Measurements from ENCODE around the gene ELOVL2. TPM values are rescaled to one million over a fixed set of nuclear protein-coding genes. Genes with fewer than 3 reads are reported as not detected.

Gene ELOVL2
- total and polyA plus RNA-seq, 4 donors: 0.81 to 1.5 TPM; not detected in 2

DNA sequence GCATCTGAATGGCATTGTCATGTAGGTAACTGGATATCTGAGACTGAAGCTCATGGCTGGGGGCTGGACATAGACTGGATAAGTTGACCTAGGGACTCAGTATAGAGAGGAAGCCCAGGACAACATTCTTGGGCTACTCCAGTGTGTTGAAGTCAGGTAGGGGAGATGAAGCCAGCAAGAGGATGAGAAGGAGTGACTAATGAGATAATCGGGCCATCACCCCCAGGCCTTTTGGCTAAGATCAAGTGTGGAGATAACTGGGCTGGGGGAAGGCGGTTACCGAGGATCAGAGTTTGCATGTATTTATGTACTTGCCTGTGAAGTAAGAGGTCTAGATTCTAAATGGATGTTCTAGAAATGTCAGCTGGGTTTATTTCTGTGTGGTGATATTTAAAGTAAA is 73.4 kb downstream of the ELOVL2 start:
- no peak for DNase-seq
- ATAC-seq (ENCODE audit: low FRiP score): no peak
- no peaks in the 10 kb centered on the region for H3K4me1 ChIP-seq (ENCODE audit: control insufficient read depth in 1 of 2, insufficient read depth in 2 of 2, low read length in 2 of 2)
- H3K36me3 ChIP-seq (ENCODE audit: control insufficient read depth in 1 of 2, insufficient read depth in 2 of 2, low read length in 1 of 2): no peaks in the 10 kb centered on the region
- peaks cover 1% of the 10 kb centered on the region for H3K9me3 ChIP-seq (ENCODE audit: control insufficient read depth, low read length)
- H3K4me3 ChIP-seq (ENCODE audit: low read length in 2 of 2): no peak overlapping the region
- intact Hi-C loops (cut with DNase I): no loop called here
- 93% methylated on average over 3 of the region's 3 CpGs for WGBS, 2 donors
- no peaks in the 10 kb centered on the region for H3K27me3 ChIP-seq (ENCODE audit: control insufficient read depth in 1 of 2, insufficient read depth in 2 of 2, low read length in 1 of 2)
- no peak overlapping the region for H3K27ac ChIP-seq (ENCODE audit: low read depth in 1 of 2, low read length in 2 of 2)

DNA sequence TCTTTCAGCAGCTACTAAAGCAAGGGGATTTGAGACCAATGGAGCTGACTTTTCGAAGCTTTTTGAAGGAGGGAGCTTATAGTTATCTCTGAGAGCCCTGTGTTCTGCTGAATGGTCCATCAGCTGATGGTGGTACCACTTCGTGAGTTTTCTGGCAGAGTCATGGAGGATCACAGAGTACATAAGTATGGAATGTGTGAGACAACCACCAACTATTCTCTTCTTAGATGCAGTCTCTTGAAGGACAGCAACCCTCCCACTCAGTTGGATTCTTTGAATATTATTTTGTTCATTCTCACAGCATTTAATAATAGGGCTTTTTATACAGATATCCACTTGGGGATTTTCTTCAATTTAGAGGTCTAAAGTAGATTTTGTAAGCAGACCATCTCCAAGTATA is 75.3 kb downstream of the ELOVL2 start:
- H3K4me1 ChIP-seq (ENCODE audit: control insufficient read depth in 1 of 2, insufficient read depth in 2 of 2, low read length in 2 of 2): no peaks in the 10 kb centered on the region
- 75 to 80% methylated on average over 2 of the region's 2 CpGs for WGBS, 2 donors
- ATAC-seq (ENCODE audit: low FRiP score): no peak
- H3K9me3 ChIP-seq (ENCODE audit: control insufficient read depth, low read length): peaks cover 2% of the 10 kb centered on the region
- H3K36me3 ChIP-seq (ENCODE audit: control insufficient read depth in 1 of 2, insufficient read depth in 2 of 2, low read length in 1 of 2): no peaks in the 10 kb centered on the region
- H3K27me3 ChIP-seq (ENCODE audit: control insufficient read depth in 1 of 2, insufficient read depth in 2 of 2, low read length in 1 of 2): no peaks in the 10 kb centered on the region
- intact Hi-C loops (cut with DNase I): no loop called here
- H3K27ac ChIP-seq (ENCODE audit: low read depth in 1 of 2, low read length in 2 of 2): no peak overlapping the region
- DNase-seq: no peak
- no peak overlapping the region for H3K4me3 ChIP-seq (ENCODE audit: low read length in 2 of 2)

DNA sequence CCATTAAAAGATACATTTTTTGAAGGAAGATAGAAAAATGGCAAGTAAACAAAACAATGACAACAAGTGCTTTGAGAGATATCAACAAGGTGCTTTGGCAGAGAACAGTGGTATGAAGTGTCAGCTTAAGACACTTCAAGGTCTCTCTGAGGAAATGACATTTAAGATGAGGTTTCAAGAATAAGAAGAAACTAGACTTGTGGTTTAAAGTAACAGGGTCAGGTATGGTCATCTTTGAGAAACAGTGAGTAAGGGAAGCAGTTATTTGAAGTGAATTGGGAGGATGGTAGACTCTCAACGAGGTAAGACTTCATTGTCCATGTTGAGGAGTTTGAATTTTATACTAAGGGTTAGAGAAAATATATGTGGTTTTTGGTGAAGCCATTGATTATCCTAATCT is 79.4 kb downstream of the ELOVL2 start:
- intact Hi-C loops (cut with DNase I): no loop called here
- DNase-seq (no peak), ATAC-seq (ENCODE audit: low FRiP score) (no peak)
- Histone ChIP-seq H3K4me3 (ENCODE audit: low read length in 2 of 2) (no peak overlapping the region), H3K27me3 (ENCODE audit: control insufficient read depth in 1 of 2, insufficient read depth in 2 of 2, low read length in 1 of 2) (no peaks in the 10 kb centered on the region), H3K27ac (ENCODE audit: low read depth in 1 of 2, low read length in 2 of 2) (no peak overlapping the region), H3K9me3 (ENCODE audit: control insufficient read depth, low read length) (peaks cover 2% of the 10 kb centered on the region), H3K36me3 (ENCODE audit: control insufficient read depth in 1 of 2, insufficient read depth in 2 of 2, low read length in 1 of 2) (no peaks in the 10 kb centered on the region), H3K4me1 (ENCODE audit: control insufficient read depth in 1 of 2, insufficient read depth in 2 of 2, low read length in 2 of 2) (no peaks in the 10 kb centered on the region)
- WGBS, 2 donors: 79 to 86% methylated on average over 1 of the region's 1 CpG

DNA sequence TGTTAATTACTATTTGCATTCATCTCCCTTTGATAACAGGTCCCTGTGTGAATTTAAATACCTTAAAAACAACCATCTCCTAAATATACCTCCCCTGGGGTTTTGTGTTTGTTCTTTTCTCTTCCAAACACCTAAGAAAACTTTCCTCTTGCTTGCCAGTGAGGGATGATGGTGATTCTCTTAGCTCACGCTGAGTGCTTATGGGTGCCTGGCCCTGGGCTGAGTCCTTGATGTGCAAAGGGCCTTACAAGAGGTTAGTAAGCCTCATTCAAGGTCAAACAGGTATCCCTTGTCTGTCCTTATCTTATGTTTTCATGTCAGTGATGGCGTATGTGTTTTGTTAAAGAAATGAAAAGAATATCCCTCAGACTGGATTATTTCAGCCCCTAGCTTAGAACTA is 81.0 kb downstream of the ELOVL2 start:
- H3K4me1 ChIP-seq (ENCODE audit: control insufficient read depth in 1 of 2, insufficient read depth in 2 of 2, low read length in 2 of 2): no peaks in the 10 kb centered on the region
- intact Hi-C loops (cut with DNase I): no loop called here
- no peaks in the 10 kb centered on the region for H3K36me3 ChIP-seq (ENCODE audit: control insufficient read depth in 1 of 2, insufficient read depth in 2 of 2, low read length in 1 of 2)
- ATAC-seq (ENCODE audit: low FRiP score) (no peak), DNase-seq (no peak)
- no peaks in the 10 kb centered on the region for H3K27me3 ChIP-seq (ENCODE audit: control insufficient read depth in 1 of 2, insufficient read depth in 2 of 2, low read length in 1 of 2)
- WGBS, 2 donors: 60 to 72% methylated on average over 2 of the region's 2 CpGs
- H3K9me3 ChIP-seq (ENCODE audit: control insufficient read depth, low read length): peaks cover 2% of the 10 kb centered on the region
- no peak overlapping the region for H3K27ac ChIP-seq (ENCODE audit: low read depth in 1 of 2, low read length in 2 of 2)
- no peak overlapping the region for H3K4me3 ChIP-seq (ENCODE audit: low read length in 2 of 2)

DNA sequence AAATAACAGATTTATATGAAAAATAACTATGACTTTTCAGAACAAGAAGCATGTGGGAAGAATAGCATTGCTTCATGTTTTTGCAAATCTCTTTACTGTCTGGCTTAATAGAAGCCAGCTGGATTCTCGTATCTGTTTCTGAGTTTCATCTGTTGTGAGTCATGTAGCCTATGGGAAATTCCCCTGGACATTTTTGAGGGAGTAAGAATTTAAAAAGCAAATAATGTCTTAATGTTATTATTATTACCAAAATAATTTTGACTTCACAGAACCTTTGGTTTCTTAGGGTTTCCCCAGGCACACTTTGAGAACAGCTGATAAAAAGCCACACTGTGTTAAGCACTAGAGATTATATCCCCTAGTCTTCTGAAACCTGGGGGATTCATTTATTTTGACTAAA is 81.4 kb downstream of the ELOVL2 start:
- H3K27ac ChIP-seq (ENCODE audit: low read depth in 1 of 2, low read length in 2 of 2): no peak overlapping the region
- ATAC-seq (ENCODE audit: low FRiP score): no peak
- H3K4me3 ChIP-seq (ENCODE audit: low read length in 2 of 2): no peak overlapping the region
- H3K9me3 ChIP-seq (ENCODE audit: control insufficient read depth, low read length): peaks cover 2% of the 10 kb centered on the region
- intact Hi-C loops (cut with DNase I): no loop called here
- no peaks in the 10 kb centered on the region for H3K27me3 ChIP-seq (ENCODE audit: control insufficient read depth in 1 of 2, insufficient read depth in 2 of 2, low read length in 1 of 2)
- H3K36me3 ChIP-seq (ENCODE audit: control insufficient read depth in 1 of 2, insufficient read depth in 2 of 2, low read length in 1 of 2): no peaks in the 10 kb centered on the region
- H3K4me1 ChIP-seq (ENCODE audit: control insufficient read depth in 1 of 2, insufficient read depth in 2 of 2, low read length in 2 of 2): no peaks in the 10 kb centered on the region
- 31 to 32% methylated on average over 1 of the region's 1 CpG for WGBS, 2 donors
- no peak for DNase-seq

DNA sequence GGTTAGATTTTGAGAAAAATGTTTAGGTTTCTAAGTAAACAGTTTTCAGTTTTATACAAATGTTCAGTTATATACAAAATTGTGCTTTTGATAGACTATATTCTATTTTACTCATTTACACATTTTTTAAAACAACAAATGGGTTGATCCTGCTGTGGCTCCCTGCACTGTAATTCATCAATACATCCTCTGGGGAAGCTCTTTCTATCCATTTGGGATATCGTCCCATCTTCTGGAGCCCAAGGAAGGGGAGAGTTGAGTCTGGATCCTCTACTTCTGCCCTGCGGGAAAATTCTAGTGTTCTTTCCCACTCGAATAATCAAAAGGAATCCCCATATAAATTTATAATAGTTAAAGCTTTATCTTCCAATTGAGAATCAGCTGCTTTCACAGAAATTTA is 82.3 kb downstream of the ELOVL2 start:
- peaks cover 2% of the 10 kb centered on the region for H3K9me3 ChIP-seq (ENCODE audit: control insufficient read depth, low read length)
- ATAC-seq (ENCODE audit: low FRiP score): no peak
- peaks cover 0 to 3% of the 10 kb centered on the region in 2 donors for H3K36me3 ChIP-seq (ENCODE audit: control insufficient read depth in 1 of 2, insufficient read depth in 2 of 2, low read length in 1 of 2)
- no peak overlapping the region for H3K27ac ChIP-seq (ENCODE audit: low read depth in 1 of 2, low read length in 2 of 2)
- intact Hi-C loops (cut with DNase I): no loop called here
- 83 to 84% methylated on average over 3 of the region's 3 CpGs for WGBS, 2 donors
- no peak overlapping the region for H3K4me3 ChIP-seq (ENCODE audit: low read length in 2 of 2)
- DNase-seq: no peak
- H3K4me1 ChIP-seq (ENCODE audit: control insufficient read depth in 1 of 2, insufficient read depth in 2 of 2, low read length in 2 of 2): no peaks in the 10 kb centered on the region
- H3K27me3 ChIP-seq (ENCODE audit: control insufficient read depth in 1 of 2, insufficient read depth in 2 of 2, low read length in 1 of 2): no peaks in the 10 kb centered on the region

DNA sequence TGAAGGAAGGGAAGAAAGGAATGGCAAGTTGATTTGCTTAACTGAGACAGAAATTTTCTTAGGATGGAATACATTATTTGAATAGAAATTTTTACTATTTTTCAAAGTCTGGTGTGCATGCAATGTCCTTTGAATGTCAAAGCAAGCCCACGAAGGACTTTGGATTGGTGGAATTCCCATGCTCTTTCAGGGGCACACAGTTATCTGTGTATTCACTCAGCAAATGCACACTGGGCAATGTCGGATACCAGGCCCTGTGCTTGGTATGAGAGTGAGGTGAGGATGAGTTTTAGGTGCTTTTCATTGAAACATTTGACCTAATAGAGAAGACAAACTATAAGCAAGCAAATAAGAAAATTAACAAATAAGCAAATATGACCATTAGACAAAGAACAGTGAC is 83.9 kb downstream of the ELOVL2 start:
- no peaks in the 10 kb centered on the region for H3K9me3 ChIP-seq (ENCODE audit: control insufficient read depth, low read length)
- 84 to 93% methylated on average over 2 of the region's 2 CpGs for WGBS, 2 donors
- no peaks in the 10 kb centered on the region for H3K27me3 ChIP-seq (ENCODE audit: control insufficient read depth in 1 of 2, insufficient read depth in 2 of 2, low read length in 1 of 2)
- no peak overlapping the region for H3K4me3 ChIP-seq (ENCODE audit: low read length in 2 of 2)
- H3K4me1 ChIP-seq (ENCODE audit: control insufficient read depth in 1 of 2, insufficient read depth in 2 of 2, low read length in 2 of 2): no peaks in the 10 kb centered on the region
- DNase-seq: no peak
- ATAC-seq (ENCODE audit: low FRiP score): no peak
- H3K27ac ChIP-seq (ENCODE audit: low read depth in 1 of 2, low read length in 2 of 2): no peak overlapping the region
- H3K36me3 ChIP-seq (ENCODE audit: control insufficient read depth in 1 of 2, insufficient read depth in 2 of 2, low read length in 1 of 2): peaks cover 0 to 3% of the 10 kb centered on the region in 2 donors
- intact Hi-C loops (cut with DNase I): no loop called here

DNA sequence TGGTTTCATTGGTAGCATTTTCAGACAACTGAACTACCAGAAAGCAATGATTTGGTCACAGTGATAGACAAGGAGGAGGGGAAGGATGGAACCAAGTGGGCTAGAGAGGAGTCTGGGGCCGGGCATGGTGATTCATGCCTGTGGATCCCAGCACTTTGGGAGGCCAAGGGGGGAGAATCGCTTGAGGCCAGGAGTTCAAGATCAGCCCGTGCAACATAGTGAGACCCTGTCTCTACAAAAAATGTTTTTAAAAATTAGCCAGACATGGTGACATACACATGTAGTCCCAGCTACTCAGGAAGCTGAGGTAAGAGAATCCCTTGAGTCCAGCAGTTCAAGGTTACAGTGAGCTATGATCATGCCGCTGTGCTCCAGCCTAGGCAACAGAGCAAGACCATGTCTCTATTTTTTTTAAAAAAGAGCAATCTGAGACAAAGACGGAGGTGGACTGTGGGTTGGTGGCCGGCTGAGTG is 86.7 kb downstream of the ELOVL2 start:
- H3K4me1 ChIP-seq (ENCODE audit: control insufficient read depth in 1 of 2, insufficient read depth in 2 of 2, low read length in 2 of 2): no peaks in the 10 kb centered on the region
- WGBS, 2 donors: 75 to 96% methylated on average over 6 of the region's 6 CpGs
- H3K27ac ChIP-seq (ENCODE audit: low read depth in 1 of 2, low read length in 2 of 2): no peak overlapping the region
- no peak for DNase-seq
- no peaks in the 10 kb centered on the region for H3K9me3 ChIP-seq (ENCODE audit: control insufficient read depth, low read length)
- no peaks in the 10 kb centered on the region for H3K27me3 ChIP-seq (ENCODE audit: control insufficient read depth in 1 of 2, insufficient read depth in 2 of 2, low read length in 1 of 2)
- intact Hi-C loops (cut with DNase I): loop anchor here in 1 of 2 donors (10.0 kb wide), 1 partner anchor 107 kb away; no protein-coding TSS in a partner anchor
- H3K4me3 ChIP-seq (ENCODE audit: low read length in 2 of 2): no peak overlapping the region
- H3K36me3 ChIP-seq (ENCODE audit: control insufficient read depth in 1 of 2, insufficient read depth in 2 of 2, low read length in 1 of 2): peaks cover 0 to 3% of the 10 kb centered on the region in 2 donors
- no peak for ATAC-seq (ENCODE audit: low FRiP score)

DNA sequence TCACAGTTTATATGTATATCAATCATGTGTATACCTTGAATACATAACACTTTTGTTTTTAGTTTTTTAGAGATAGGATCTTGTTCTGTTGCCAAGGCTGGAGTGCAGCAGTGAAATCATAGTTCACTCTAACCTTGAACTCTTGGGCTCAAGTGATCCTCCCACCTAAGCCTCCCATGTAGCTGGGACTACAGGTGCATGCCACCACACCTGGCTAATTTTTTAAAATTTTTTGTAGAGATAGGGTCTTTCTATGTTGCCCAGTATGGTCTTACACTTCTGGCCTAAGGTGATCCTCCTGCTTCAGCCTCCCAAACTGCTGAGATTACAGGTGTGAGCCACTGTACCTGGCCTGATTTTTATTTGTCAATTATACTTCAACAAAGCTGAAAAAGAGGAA is 87.3 kb downstream of the ELOVL2 start:
- intact Hi-C loops (cut with DNase I): loop anchor here in 1 of 2 donors (10.0 kb wide), 1 partner anchor 108 kb away; no protein-coding TSS in a partner anchor
- H3K9me3 ChIP-seq (ENCODE audit: control insufficient read depth, low read length): no peaks in the 10 kb centered on the region
- no peak overlapping the region for H3K4me3 ChIP-seq (ENCODE audit: low read length in 2 of 2)
- no peak overlapping the region for H3K27ac ChIP-seq (ENCODE audit: low read depth in 1 of 2, low read length in 2 of 2)
- H3K36me3 ChIP-seq (ENCODE audit: control insufficient read depth in 1 of 2, insufficient read depth in 2 of 2, low read length in 1 of 2): peaks cover 0 to 3% of the 10 kb centered on the region in 2 donors
- no peaks in the 10 kb centered on the region for H3K4me1 ChIP-seq (ENCODE audit: control insufficient read depth in 1 of 2, insufficient read depth in 2 of 2, low read length in 2 of 2)
- ATAC-seq (ENCODE audit: low FRiP score) (no peak), DNase-seq (no peak)
- no peaks in the 10 kb centered on the region for H3K27me3 ChIP-seq (ENCODE audit: control insufficient read depth in 1 of 2, insufficient read depth in 2 of 2, low read length in 1 of 2)

Measured in aorta (tissue), 5 donors.